Measurements from ENCODE around the gene KMT2C. TPM values are rescaled to one million over a fixed set of nuclear protein-coding genes. Genes with fewer than 3 reads are reported as not detected.
A peak's percentile ranks its signal among the peaks of the same experiment; 100 is the strongest.

KMT2C gene
- total RNA-seq, 1 donor from 2014 or later: 101 TPM

DNA sequence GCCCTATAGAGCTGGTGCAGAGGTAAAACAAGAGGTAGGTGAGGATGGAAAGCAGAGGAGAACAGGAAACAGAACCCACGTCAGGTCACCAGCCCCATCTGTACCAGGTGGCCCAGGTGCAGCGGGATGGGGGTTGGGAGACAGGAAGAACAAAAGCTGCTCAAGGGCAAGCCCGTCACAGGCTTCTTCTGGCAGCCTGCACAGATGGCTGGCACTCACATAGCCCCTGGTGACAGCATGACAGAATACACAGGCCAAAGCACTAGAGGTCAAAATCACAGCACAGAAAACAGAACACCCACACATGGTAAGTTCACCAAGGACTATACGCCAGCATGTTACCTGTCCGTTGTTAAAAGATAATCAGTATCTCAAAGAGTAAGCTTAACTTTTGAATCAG, 283.5 kb downstream of the KMT2C start:
- TF ChIP-seq, protein P1, sequence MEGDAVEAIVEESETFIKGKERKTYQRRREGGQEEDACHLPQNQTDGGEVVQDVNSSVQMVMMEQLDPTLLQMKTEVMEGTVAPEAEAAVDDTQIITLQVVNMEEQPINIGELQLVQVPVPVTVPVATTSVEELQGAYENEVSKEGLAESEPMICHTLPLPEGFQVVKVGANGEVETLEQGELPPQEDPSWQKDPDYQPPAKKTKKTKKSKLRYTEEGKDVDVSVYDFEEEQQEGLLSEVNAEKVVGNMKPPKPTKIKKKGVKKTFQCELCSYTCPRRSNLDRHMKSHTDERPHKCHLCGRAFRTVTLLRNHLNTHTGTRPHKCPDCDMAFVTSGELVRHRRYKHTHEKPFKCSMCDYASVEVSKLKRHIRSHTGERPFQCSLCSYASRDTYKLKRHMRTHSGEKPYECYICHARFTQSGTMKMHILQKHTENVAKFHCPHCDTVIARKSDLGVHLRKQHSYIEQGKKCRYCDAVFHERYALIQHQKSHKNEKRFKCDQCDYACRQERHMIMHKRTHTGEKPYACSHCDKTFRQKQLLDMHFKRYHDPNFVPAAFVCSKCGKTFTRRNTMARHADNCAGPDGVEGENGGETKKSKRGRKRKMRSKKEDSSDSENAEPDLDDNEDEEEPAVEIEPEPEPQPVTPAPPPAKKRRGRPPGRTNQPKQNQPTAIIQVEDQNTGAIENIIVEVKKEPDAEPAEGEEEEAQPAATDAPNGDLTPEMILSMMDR (IDR thresholded peaks at IDR 0.05): no peak
- Histone ChIP-seq H3K27ac (no peak overlapping the region), H3K27me3 (ENCODE audit: low read depth) (no peaks in the 10 kb centered on the region), H3K36me3 (peaks cover 100% of the 10 kb centered on the region), H3K4me1 (no peaks in the 10 kb centered on the region), H3K4me3 (no peak overlapping the region), H3K9me3 (no peaks in the 10 kb centered on the region)
- intact Hi-C loops (cut with DNase I): no loop called here
- ATAC-seq: no peak
- DNase-seq: no peak

DNA sequence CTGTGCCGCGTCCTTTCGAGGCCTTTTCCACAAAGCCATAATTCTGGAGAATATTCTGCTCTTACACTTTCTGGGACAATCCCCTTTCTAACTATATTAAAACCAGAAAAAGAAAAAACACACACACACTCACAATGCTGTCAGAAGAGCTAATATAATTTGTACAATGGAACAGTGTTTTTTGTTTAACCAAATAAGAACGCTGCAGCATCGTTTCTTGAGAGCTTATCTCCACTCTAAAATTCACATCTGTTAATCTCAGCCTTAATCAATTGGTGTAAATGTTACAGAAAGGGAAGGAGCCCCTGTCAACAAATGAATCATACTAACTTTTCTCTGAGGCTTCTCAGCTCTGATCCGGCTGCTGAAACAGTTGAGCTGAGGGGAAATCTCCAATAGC, 286.4 kb downstream of the KMT2C start:
- no peaks in the 10 kb centered on the region for H3K27me3 ChIP-seq (ENCODE audit: low read depth)
- H3K9me3 ChIP-seq: no peaks in the 10 kb centered on the region
- no peak overlapping the region for H3K4me3 ChIP-seq
- TF ChIP-seq, protein P1 (IDR thresholded peaks at IDR 0.05): no peak
- intact Hi-C loops (cut with DNase I): no loop called here
- DNase-seq (no peak), ATAC-seq (no peak)
- H3K27ac ChIP-seq: no peak overlapping the region
- no peaks in the 10 kb centered on the region for H3K4me1 ChIP-seq
- peaks cover 98% of the 10 kb centered on the region for H3K36me3 ChIP-seq

DNA sequence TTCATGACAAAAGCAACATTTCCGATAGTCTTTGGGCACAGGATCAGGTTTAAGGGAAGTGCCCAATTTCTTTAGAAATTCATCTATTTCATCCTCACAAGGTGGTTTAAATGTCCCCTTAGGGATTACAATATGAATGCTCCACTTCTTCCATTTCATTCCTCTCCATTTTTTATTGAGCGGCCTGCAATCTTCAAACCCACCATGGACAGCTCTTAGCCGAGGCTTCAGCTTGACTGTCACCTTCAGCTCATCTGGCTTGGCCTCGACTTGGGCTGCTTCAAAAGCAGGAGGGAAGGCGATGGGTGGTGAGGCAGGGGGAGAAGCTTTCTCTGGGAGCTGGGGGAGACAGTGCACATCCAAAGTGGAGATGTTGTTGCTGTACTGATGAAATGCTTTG, 287.1 kb downstream of the KMT2C start:
- DNase-seq (no peak), ATAC-seq (no peak)
- no peaks in the 10 kb centered on the region for H3K4me1 ChIP-seq
- H3K4me3 ChIP-seq: no peak overlapping the region
- H3K27ac ChIP-seq: no peak overlapping the region
- no peaks in the 10 kb centered on the region for H3K27me3 ChIP-seq (ENCODE audit: low read depth)
- intact Hi-C loops (cut with DNase I): no loop called here
- no peaks in the 10 kb centered on the region for H3K9me3 ChIP-seq
- TF ChIP-seq, protein P1 (IDR thresholded peaks at IDR 0.05): no peak
- peaks cover 98% of the 10 kb centered on the region for H3K36me3 ChIP-seq

DNA sequence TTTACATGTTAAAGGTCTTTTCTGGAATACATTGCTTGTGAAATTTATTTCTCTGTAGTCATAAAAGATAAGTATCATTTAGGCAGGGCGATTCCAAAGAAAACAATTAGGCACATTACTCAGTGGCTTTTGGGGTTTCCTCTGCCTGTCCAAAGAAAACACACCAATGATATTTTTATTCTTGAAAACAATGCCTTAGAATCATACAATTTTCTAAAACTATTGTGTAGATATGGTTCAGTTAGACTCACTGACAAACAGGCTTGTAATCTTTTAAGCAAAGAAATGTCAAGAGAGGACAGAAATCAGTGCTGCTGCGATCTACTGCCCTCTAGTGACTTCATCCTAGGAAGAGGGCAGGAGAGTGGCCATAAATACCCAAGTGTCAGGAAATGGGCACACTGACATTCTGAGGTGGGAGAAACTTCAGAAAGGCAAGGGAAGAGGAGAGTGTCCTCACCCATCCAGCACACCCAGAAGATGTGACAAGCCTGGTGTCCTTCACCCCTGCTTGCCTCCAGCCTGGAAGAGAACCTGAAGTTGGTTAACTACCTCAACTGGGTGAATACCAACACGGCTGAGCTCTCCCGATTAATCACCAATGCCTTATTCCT, 289.8 kb downstream of the KMT2C start:
- peaks cover 98% of the 10 kb centered on the region for H3K36me3 ChIP-seq

DNA sequence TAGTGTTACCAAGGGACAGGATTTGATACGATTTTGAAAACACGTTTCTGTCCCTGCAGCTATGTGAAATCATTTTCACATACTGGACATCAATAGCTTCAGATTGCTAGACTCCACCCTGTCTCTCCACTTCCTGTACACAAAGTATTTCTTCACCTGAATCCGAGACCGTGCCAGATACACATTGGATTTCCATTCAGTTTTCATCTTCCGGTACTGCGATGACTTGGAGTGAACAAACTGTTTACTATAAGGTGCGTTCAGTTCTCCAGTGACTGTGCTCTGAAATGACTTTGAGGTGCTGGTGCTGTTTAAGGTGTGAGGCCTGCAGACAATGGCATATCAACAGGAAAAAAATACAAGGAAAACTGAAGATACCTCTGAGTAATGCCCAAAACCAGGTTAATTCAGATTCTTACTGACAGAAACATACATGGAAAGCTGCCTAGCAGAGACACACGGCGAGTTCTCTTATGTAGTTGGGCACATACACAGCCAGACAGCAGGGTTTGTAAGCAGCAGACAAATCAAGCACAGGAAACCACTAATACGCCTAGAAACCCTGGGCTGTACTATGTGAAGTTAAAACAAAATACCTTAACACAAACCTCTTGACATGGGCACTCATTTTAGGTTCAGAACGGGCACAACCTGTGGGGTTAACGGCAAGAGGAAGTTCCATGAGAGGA, 291.1 kb downstream of the KMT2C start:
- Histone ChIP-seq H3K27me3 (ENCODE audit: low read depth) (no peaks in the 10 kb centered on the region), H3K9me3 (no peaks in the 10 kb centered on the region), H3K27ac (no peak overlapping the region), H3K36me3 (peaks cover 98% of the 10 kb centered on the region), H3K4me3 (no peak overlapping the region), H3K4me1 (no peaks in the 10 kb centered on the region)
- DNase-seq: no peak
- ATAC-seq: no peak
- intact Hi-C loops (cut with DNase I): no loop called here
- TF ChIP-seq, protein P1 (IDR thresholded peaks at IDR 0.05): no peak

More for the DNA sequence above, 289.8 kb downstream of the KMT2C start:
- no peaks in the 10 kb centered on the region for H3K27me3 ChIP-seq (ENCODE audit: low read depth)
- intact Hi-C loops (cut with DNase I): no loop called here
- H3K9me3 ChIP-seq: no peaks in the 10 kb centered on the region
- ATAC-seq (peak; percentile 68 to 69), DNase-seq (no peak)
- H3K4me3 ChIP-seq: no peak overlapping the region
- no peak overlapping the region for H3K27ac ChIP-seq
- H3K4me1 ChIP-seq: no peaks in the 10 kb centered on the region
- TF ChIP-seq, protein P1 (IDR thresholded peaks at IDR 0.05): peak; percentile 61

Data from lower lobe of right lung (tissue), 2 donors.